ENCODE data around the gene PALM2AKAP2. TPM values are rescaled to one million over a fixed set of nuclear protein-coding genes. Genes with fewer than 3 reads are reported as not detected.

The PALM2AKAP2 gene
- total RNA-seq, 2 donors from 2014 or later: 0.05 to 0.30 TPM

GRCh38 chr9:109781086-109781485, 1.1 kb downstream of the PALM2AKAP2 start:
- no peaks in the 10 kb centered on the region for H3K4me1 Mint-ChIP-seq (ENCODE audit: low read depth)
- H3K27me3 Mint-ChIP-seq (ENCODE audit: low read depth): peaks cover 57% of the 10 kb centered on the region
- ATAC-seq (replicated peaks in 1 of 2) (no peak), DNase-seq (no peak)
- H3K9me3 Mint-ChIP-seq: no peaks in the 10 kb centered on the region
- no peak overlapping the region for H3K27ac Mint-ChIP-seq
- H3K4me3 Mint-ChIP-seq: no peak overlapping the region
- H3K36me3 Mint-ChIP-seq (ENCODE audit: insufficient read depth in 2 of 2): no peaks in the 10 kb centered on the region

- no peak overlapping the region for H3K4me3 Mint-ChIP-seq
- H3K9me3 Mint-ChIP-seq: no peaks in the 10 kb centered on the region
- no peaks in the 10 kb centered on the region for H3K4me1 Mint-ChIP-seq (ENCODE audit: low read depth)
- peaks cover 57% of the 10 kb centered on the region for H3K27me3 Mint-ChIP-seq (ENCODE audit: low read depth)
- no peak for DNase-seq
- no peak for ATAC-seq (replicated peaks in 1 of 2)
- H3K36me3 Mint-ChIP-seq (ENCODE audit: insufficient read depth in 2 of 2): no peaks in the 10 kb centered on the region
- H3K27ac Mint-ChIP-seq: no peak overlapping the region
Measured at GRCh38 chr9:109781541-109782197, 1.7 kb downstream of the PALM2AKAP2 start.

DNA sequence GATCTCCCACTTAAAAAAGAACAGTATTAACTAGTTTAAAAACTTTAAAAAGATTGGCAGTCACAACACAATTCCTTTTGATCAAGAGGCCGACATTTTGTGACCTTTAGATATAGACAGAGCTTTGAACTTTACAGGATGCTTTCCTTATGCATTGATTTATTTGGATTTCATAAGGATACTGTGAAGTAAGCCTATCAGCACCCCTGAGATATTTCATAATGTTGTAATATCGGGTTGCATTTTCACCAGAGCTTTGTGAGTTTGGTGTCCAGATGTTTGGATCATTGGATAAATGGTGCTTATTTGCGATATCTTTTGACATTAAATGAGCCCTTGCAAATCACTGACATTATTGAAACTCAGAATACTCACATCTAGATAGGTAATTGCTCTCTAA, 7.7 kb downstream of the PALM2AKAP2 start:
- peaks cover 31% of the 10 kb centered on the region for H3K27me3 Mint-ChIP-seq (ENCODE audit: low read depth)
- DNase-seq (no peak), ATAC-seq (replicated peaks in 1 of 2) (no peak)
- no peak overlapping the region for H3K27ac Mint-ChIP-seq
- no peak overlapping the region for H3K4me3 Mint-ChIP-seq
- H3K9me3 Mint-ChIP-seq: no peaks in the 10 kb centered on the region
- H3K4me1 Mint-ChIP-seq (ENCODE audit: low read depth): no peaks in the 10 kb centered on the region
- H3K36me3 Mint-ChIP-seq (ENCODE audit: insufficient read depth in 2 of 2): no peaks in the 10 kb centered on the region

DNA sequence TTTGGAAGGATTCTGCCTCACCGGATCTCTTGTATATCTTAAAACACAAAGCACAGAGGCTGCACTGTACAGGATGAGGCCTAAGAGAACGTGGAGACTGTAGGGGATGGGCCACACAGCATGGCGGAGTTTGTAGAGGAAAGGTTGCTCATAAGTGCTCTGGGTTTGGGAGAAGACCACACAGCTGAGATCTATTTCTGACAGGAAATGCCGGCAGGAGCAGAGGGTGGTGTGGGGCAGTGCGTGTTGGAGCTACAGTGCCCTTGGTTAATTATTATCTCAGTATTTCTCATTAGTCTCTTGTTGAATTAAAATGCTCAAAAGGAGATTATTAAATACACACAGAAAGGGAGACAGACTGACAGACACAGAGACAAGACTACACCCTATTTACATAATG, 9.6 kb downstream of the PALM2AKAP2 start:
- no peak overlapping the region for H3K27ac Mint-ChIP-seq
- H3K4me1 Mint-ChIP-seq (ENCODE audit: low read depth): no peaks in the 10 kb centered on the region
- H3K36me3 Mint-ChIP-seq (ENCODE audit: insufficient read depth in 2 of 2): no peaks in the 10 kb centered on the region
- no peaks in the 10 kb centered on the region for H3K9me3 Mint-ChIP-seq
- no peak for ATAC-seq (replicated peaks in 1 of 2)
- no peak for DNase-seq
- peaks cover 22% of the 10 kb centered on the region for H3K27me3 Mint-ChIP-seq (ENCODE audit: low read depth)
- no peak overlapping the region for H3K4me3 Mint-ChIP-seq

DNA sequence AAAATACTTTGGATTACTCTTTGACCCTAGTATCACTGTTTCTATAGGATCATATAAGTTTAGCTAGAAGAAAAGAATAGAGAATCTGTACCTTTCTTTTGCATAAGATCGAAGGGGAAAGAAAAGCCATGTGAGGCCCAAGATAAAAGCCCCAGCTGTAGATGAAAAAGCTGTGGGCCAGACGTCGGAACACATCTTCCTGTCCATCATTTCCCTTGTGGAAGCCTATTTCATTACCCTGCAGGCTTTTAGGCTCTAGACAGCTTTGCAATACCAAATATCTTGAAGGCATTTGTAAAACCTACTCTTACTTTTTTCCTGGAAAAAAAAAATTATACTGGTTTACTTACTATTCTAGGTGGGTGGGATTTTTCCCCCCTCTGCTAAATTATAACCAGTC, 10.0 kb downstream of the PALM2AKAP2 start:
- Mint-ChIP-seq H3K27ac (no peak overlapping the region), H3K27me3 (ENCODE audit: low read depth) (peaks cover 22% of the 10 kb centered on the region), H3K9me3 (no peaks in the 10 kb centered on the region), H3K4me3 (no peak overlapping the region), H3K4me1 (ENCODE audit: low read depth) (no peaks in the 10 kb centered on the region), H3K36me3 (ENCODE audit: insufficient read depth in 2 of 2) (no peaks in the 10 kb centered on the region)
- no peak for DNase-seq
- no peak for ATAC-seq (replicated peaks in 1 of 2)

GRCh38 chr9:109791003-109791677, 11.1 kb downstream of the PALM2AKAP2 start:
- H3K4me1 Mint-ChIP-seq (ENCODE audit: low read depth): no peaks in the 10 kb centered on the region
- H3K9me3 Mint-ChIP-seq: no peaks in the 10 kb centered on the region
- no peak overlapping the region for H3K4me3 Mint-ChIP-seq
- H3K36me3 Mint-ChIP-seq (ENCODE audit: insufficient read depth in 2 of 2): no peaks in the 10 kb centered on the region
- H3K27me3 Mint-ChIP-seq (ENCODE audit: low read depth): peaks cover 22% of the 10 kb centered on the region
- DNase-seq (no peak), ATAC-seq (replicated peaks in 1 of 2) (no peak)
- no peak overlapping the region for H3K27ac Mint-ChIP-seq

DNA sequence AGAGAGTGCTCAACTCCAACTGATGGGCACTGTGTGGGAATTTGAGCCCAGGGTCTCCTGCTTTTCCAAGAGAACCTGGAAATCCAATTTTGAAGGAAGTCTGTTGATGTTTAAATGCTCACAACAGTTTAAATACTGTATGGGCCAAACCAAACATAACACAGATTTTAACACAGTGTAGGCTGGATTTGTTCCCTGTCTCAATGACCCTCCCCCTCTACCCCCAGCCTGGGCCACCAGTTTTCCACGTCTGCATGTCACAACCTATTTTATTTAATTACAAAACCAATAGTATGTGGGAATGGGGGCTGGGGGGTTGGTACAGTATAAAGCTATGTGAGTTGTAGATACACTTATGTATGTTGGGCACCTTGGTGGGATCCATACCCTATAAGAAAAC, 11.7 kb downstream of the PALM2AKAP2 start:
- no peak for ATAC-seq (replicated peaks in 1 of 2)
- H3K9me3 Mint-ChIP-seq: no peaks in the 10 kb centered on the region
- DNase-seq: no peak
- peaks cover 22% of the 10 kb centered on the region for H3K27me3 Mint-ChIP-seq (ENCODE audit: low read depth)
- no peaks in the 10 kb centered on the region for H3K36me3 Mint-ChIP-seq (ENCODE audit: insufficient read depth in 2 of 2)
- H3K4me3 Mint-ChIP-seq: no peak overlapping the region
- H3K4me1 Mint-ChIP-seq (ENCODE audit: low read depth): no peaks in the 10 kb centered on the region
- H3K27ac Mint-ChIP-seq: no peak overlapping the region

GRCh38 chr9:109792951-109793546, 13.1 kb downstream of the PALM2AKAP2 start:
- no peaks in the 10 kb centered on the region for H3K36me3 Mint-ChIP-seq (ENCODE audit: insufficient read depth in 2 of 2)
- peaks cover 22% of the 10 kb centered on the region for H3K27me3 Mint-ChIP-seq (ENCODE audit: low read depth)
- no peak overlapping the region for H3K4me3 Mint-ChIP-seq
- no peaks in the 10 kb centered on the region for H3K9me3 Mint-ChIP-seq
- no peak overlapping the region for H3K27ac Mint-ChIP-seq
- no peaks in the 10 kb centered on the region for H3K4me1 Mint-ChIP-seq (ENCODE audit: low read depth)
- DNase-seq: no peak
- no peak for ATAC-seq (replicated peaks in 1 of 2)

DNA sequence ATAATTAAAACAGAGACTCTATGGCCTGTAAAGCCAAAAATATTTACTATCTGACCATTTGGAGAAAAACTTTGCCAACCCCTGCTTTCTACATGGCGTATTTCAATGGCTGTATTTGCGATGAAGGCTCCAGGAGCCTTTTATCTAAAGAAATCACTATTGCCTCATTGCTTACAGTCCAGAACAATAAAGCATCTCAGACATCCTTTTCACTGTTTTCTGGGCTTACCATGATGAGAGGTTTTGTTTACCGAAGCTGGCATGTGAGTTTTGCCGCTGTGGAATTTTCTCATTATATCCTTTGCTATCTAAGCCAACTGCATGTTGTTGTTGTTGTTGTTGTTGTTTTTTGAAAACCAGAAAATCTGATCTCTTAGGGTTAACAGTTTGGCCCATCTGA, 13.9 kb downstream of the PALM2AKAP2 start:
- H3K36me3 Mint-ChIP-seq (ENCODE audit: insufficient read depth in 2 of 2): no peaks in the 10 kb centered on the region
- peaks cover 14% of the 10 kb centered on the region for H3K27me3 Mint-ChIP-seq (ENCODE audit: low read depth)
- ATAC-seq (replicated peaks in 1 of 2) (no peak), DNase-seq (no peak)
- H3K4me1 Mint-ChIP-seq (ENCODE audit: low read depth): no peaks in the 10 kb centered on the region
- no peak overlapping the region for H3K4me3 Mint-ChIP-seq
- H3K27ac Mint-ChIP-seq: no peak overlapping the region
- no peaks in the 10 kb centered on the region for H3K9me3 Mint-ChIP-seq

DNA sequence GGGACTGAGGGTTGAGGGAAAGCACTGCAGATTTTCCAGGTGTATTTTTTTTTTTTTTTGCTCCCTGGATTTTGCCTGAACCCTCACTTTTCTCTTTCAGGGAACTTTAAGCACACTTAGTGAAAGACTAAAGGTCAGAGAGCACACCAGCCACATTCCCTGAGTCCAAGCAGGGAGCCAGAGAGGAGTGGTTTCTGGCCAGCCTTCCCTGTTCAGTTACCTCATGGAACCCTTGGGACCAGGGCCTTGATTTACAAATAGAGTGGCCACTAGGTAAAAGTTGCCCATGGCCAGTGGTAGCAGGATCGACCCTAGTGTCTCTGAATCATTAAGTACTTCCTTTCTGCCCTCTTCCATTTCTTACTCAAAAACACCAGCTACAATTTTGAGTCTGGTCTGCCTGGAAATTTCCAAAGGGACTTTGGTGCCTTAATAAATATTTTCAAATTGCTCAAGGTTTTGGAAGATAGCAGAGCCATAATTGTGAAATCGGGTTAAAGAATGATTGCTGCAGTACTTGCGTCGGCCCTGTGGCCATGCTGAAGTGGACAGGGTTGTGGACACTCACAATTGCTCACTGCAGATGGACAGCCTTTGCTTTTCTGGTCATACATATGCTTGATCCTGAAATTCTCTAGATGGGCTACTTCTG, 14.5 kb downstream of the PALM2AKAP2 start:
- no peak for ATAC-seq (replicated peaks in 1 of 2)
- Mint-ChIP-seq H3K4me3 (no peak overlapping the region), H3K9me3 (no peaks in the 10 kb centered on the region), H3K36me3 (ENCODE audit: insufficient read depth in 2 of 2) (no peaks in the 10 kb centered on the region), H3K27me3 (ENCODE audit: low read depth) (peaks cover 8% of the 10 kb centered on the region), H3K4me1 (ENCODE audit: low read depth) (no peaks in the 10 kb centered on the region), H3K27ac (no peak overlapping the region)
- no peak for DNase-seq

DNA sequence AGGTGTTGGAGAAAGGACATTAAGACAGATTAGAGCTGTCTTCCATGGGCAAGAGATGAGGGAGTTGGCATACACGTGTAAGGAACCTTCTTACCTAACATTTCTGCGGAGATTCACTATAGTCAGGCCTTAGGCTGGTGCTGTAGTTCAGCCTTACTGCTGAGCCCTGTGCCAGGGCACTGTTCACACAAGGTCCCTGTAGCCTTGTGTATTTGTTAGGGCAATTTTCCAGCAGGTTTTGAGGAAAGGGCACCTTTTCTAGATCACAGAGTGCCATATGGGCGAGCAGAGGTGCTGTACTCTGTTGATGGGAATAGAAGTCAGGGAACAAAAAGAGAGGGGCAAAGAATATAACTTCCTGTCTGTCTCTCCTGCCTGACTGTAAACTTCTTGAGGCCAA, 15.6 kb downstream of the PALM2AKAP2 start:
- Mint-ChIP-seq H3K27me3 (ENCODE audit: low read depth) (peaks cover 6% of the 10 kb centered on the region), H3K36me3 (ENCODE audit: insufficient read depth in 2 of 2) (no peaks in the 10 kb centered on the region), H3K9me3 (no peaks in the 10 kb centered on the region), H3K27ac (no peak overlapping the region), H3K4me1 (ENCODE audit: low read depth) (no peaks in the 10 kb centered on the region), H3K4me3 (no peak overlapping the region)
- DNase-seq (no peak), ATAC-seq (replicated peaks in 1 of 2) (no peak)

- Mint-ChIP-seq H3K27ac (no peak overlapping the region), H3K27me3 (ENCODE audit: low read depth) (peaks cover 6% of the 10 kb centered on the region), H3K4me1 (ENCODE audit: low read depth) (no peaks in the 10 kb centered on the region), H3K9me3 (no peaks in the 10 kb centered on the region), H3K4me3 (no peak overlapping the region), H3K36me3 (ENCODE audit: insufficient read depth in 2 of 2) (no peaks in the 10 kb centered on the region)
- ATAC-seq (replicated peaks in 1 of 2): no peak
- no peak for DNase-seq
Measured at GRCh38 chr9:109796078-109796477, 16.1 kb downstream of the PALM2AKAP2 start.

DNA sequence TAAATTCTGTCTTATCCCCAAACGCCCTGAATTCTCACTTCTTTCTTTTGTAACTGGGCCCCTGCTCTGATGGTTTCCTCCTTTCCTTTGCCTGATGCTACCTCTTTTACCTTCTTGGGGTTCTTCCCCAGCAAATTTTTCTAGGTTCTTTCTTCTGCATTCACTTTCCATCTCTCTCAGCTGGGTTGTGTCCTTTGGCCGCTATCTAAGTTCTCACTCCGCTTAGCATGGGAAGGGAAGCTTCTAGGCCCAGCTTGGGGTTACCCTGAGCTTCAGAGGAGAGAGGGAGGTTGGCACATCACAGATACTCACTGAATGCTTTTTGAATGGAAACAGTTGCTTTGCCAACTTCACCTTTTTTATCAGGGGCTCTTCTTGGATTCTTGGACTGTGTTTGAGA, 17.0 kb downstream of the PALM2AKAP2 start:
- Mint-ChIP-seq H3K27me3 (ENCODE audit: low read depth) (peaks cover 6% of the 10 kb centered on the region), H3K4me3 (no peak overlapping the region), H3K36me3 (ENCODE audit: insufficient read depth in 2 of 2) (no peaks in the 10 kb centered on the region), H3K4me1 (ENCODE audit: low read depth) (no peaks in the 10 kb centered on the region), H3K9me3 (no peaks in the 10 kb centered on the region), H3K27ac (no peak overlapping the region)
- no peak for ATAC-seq (replicated peaks in 1 of 2)
- DNase-seq: no peak

All from activated T-cell treated with anti-CD3 and anti-CD28 coated beads, Interleukin-2, amount 50 U/mL, for 72 hours (primary cell).